GM06990 (cell line): ENCODE data around the gene LMX1B.

ENCODE experiments used
- DNase-seq: peaks from one replicate; pipeline ENCODE4 v3.0.0-alpha.2; 2011; ENCODE audit not compliant: insufficient read length; ENCODE audit errors: extremely low read depth
- H3K27me3 ChIP-seq: replicated peaks from 2 replicates; pipeline ENCODE4 v1.6.0; 2011; ENCODE audit warnings: low read length; ENCODE audit not compliant: control insufficient read depth, insufficient read depth
- H3K36me3 ChIP-seq: 2 replicates; pipeline ENCODE4 v1.5.1; 2011; ENCODE audit warnings: low read length; ENCODE audit not compliant: control insufficient read depth, insufficient read depth
- H3K4me3 ChIP-seq: replicated peaks from 2 replicates; pipeline ENCODE4 v1.5.1; 2011; ENCODE audit warnings: low read depth, mild to moderate bottlenecking, control low read depth, low read length
- TF ChIP-seq, protein P1 (sequence below): IDR thresholded peaks from 2 replicates; pipeline ENCODE4 v1.5.1; 2011; ENCODE audit warnings: low read length, control low read depth, mild to moderate bottlenecking, inconsistent platforms; ENCODE audit not compliant: insufficient read depth, poor library complexity, severe bottlenecking

LMX1B gene

DNA sequence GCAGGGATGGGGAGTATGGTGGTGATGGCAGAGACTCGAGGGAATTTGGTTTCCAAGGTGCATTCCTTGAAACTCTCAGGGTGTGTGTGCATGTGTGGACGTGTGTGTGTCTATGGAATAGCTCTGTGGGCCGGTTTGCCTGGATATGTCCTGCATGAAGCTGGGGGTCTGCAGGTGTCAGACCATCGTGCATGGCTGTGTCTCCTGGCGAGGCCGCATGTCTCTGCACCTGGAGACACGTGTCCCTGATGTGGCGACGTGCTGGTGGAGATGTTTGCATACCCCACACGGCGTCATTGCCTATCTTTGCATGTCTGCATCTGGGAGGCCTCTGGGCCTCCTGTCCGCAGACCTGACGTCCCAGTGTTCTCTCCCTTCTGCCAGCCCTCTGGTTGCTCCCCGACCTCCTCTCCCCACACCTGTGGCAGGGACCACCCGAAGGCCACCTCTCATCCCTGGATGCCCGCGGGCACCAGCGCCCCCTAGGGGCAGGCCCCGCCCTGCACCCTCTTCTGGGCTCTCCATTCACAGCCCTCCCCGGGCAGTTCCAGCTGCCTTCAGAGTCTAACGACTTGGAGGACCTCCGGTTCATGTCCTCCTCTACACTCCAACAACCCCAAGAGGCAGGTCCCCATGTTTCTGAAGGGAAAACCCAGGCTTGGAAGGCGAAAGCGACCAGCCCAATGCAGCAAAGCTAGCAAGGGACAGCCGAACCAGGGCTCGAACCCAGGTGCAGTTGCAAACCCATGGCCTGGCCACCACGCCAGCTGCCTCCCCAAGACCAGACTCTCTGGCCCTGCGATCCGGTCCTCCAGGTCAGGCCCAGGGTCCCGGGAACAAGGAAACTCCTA lies 88.6 kb downstream of the LMX1B start:
- Histone ChIP-seq H3K27me3 (peaks cover under 1% of the 10 kb centered on the region), H3K36me3 (no peaks in the 10 kb centered on the region), H3K4me3 (no peak overlapping the region)
- TF ChIP-seq, protein P1, sequence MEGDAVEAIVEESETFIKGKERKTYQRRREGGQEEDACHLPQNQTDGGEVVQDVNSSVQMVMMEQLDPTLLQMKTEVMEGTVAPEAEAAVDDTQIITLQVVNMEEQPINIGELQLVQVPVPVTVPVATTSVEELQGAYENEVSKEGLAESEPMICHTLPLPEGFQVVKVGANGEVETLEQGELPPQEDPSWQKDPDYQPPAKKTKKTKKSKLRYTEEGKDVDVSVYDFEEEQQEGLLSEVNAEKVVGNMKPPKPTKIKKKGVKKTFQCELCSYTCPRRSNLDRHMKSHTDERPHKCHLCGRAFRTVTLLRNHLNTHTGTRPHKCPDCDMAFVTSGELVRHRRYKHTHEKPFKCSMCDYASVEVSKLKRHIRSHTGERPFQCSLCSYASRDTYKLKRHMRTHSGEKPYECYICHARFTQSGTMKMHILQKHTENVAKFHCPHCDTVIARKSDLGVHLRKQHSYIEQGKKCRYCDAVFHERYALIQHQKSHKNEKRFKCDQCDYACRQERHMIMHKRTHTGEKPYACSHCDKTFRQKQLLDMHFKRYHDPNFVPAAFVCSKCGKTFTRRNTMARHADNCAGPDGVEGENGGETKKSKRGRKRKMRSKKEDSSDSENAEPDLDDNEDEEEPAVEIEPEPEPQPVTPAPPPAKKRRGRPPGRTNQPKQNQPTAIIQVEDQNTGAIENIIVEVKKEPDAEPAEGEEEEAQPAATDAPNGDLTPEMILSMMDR, result peak; percentile 76
- DNase-seq, result no peak

DNA sequence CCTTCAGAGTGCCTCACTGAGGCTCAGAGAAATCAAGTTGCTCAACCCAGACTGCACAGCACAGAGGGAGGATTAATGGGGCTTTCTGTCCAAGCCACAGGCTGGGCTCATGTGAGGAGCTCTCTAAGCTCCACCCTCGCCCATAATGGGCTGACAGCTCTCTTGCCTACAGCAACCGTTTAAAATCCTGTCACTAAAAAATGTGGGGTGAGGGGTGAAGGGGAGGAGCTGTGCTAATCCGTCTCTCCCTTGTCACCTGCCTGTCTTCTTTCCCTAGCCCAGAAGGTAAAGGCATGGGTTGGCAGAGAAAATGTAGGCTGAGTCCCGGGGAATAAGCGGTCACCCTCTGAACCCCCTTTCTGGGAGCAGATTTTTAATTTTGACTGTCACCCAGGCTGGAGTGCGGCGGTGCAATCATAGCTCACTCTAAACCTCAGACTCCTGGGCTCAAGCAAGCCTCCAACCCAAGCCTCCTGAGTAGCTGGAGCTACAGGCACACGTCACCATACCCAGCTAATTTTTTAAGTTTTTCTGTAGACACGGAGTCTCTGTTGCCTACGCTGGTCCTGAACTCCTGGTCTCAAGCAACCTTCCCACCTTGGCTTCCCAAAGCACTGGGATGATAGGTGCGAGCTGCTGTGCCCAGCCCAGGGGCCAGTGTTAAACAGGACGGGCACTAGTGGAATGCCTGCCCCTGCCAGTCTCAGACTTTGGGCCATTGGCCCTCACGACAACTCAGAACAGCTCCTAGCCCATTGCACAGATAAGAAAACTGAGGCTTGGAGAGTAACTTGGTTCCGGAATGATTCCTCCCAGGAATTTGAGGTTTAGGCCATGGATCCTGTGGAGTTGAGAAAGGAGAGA lies 89.5 kb downstream of the LMX1B start:
- no peak for DNase-seq
- no peaks in the 10 kb centered on the region; the same call in 1 of the 2 replicates for H3K27me3 ChIP-seq
- TF ChIP-seq, protein P1, result no peak
- no peaks in the 10 kb centered on the region for H3K36me3 ChIP-seq
- H3K4me3 ChIP-seq, result no peak overlapping the region

- TF ChIP-seq, protein P1, result no peak
- no peaks in the 10 kb centered on the region for H3K36me3 ChIP-seq
- H3K4me3 ChIP-seq, result no peak overlapping the region
- no peaks in the 10 kb centered on the region; the same call in 1 of the 2 replicates for H3K27me3 ChIP-seq
- DNase-seq, result no peak
These were observed 90.1 kb downstream of the LMX1B start for GRCh38 chr9:126703866-126704156.

- TF ChIP-seq, protein P1, result no peak
- DNase-seq, result no peak
- Histone ChIP-seq H3K4me3 (no peak overlapping the region), H3K36me3 (no peaks in the 10 kb centered on the region), H3K27me3 (no peaks in the 10 kb centered on the region; the same call in 1 of the 2 replicates)
These were observed 90.6 kb downstream of the LMX1B start for GRCh38 chr9:126704157-126704891.

DNA sequence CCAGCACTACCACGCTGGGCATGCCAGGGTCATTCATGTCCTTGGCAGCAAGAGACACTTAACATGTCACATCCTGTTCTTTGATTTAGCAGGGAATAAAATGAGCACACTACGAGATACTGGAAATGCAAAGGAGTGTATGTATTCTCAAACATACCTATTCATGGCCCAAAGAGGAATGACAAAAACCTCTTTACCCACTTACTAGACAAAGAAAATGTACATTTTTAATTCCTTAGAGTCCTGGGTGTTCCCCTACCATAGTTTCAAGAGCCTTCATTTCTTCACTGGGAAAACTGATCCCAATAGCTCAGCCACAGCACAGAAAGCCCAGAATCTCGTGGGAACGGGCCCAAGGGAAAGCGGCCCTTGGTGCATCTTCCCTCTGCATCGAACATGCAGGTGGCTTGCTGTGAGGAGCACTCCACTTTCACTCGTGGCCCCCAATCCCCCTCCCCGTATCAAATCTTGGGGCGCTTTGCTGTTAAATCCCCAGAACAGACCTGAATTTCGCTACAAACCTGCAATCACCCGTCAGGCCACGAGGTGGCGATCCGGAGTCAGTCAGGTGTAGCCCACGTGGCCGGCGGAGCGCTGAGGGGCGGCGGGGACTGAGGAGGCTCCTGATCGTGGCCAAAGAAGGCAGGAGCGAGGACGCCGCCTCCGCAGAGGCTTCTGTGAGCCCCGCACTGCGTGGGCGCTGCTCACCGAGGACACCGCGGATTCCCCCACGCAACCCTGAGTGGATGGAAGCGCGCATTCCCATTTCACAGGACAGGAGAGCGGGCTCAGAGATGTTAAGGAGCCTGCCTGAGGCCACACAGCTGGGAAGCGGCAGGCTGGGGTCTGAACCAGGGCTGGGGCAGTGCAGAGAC lies 91.4 kb downstream of the LMX1B start:
- Histone ChIP-seq H3K4me3 (no peak overlapping the region), H3K27me3 (no peaks in the 10 kb centered on the region; the same call in 1 of the 2 replicates), H3K36me3 (no peaks in the 10 kb centered on the region)
- TF ChIP-seq, protein P1, result peak; percentile 90
- DNase-seq, result peak; percentile 75
